Measurements from ENCODE around the gene GABARAPL1. TPM values are rescaled to one million over a fixed set of nuclear protein-coding genes. Genes with fewer than 3 reads are reported as not detected.
"Not testable (repeated sequence)": the region's sequence is repeated elsewhere in the genome, so short reads cannot be mapped to it uniquely, and the experiment has no call there.

The GABARAPL1 gene
- total RNA-seq, 2 donors from 2014 or later: 86.1 to 114 TPM

- ATAC-seq (ENCODE audit: insufficient number of reproducible peaks, low FRiP score, low read depth) (no peak), DNase-seq (ENCODE audit: low spot score) (no peak)
- TF ChIP-seq CTCF (IDR thresholded peaks at IDR 0.05): no peak
These were observed 14.8 kb upstream of the GABARAPL1 start for GRCh38 chr12:10197879-10198278.

GRCh38 chr12:10204495-10204894, 8.2 kb upstream of the GABARAPL1 start:
- not testable (repeated sequence) for H3K27me3 ChIP-seq (replicated peaks; ENCODE audit: insufficient read depth); H3K9me3 ChIP-seq; H3K27ac ChIP-seq; H3K4me1 ChIP-seq (ENCODE audit: control insufficient read depth in 1 of 2, low read depth in 2 of 2); H3K36me3 ChIP-seq; H3K4me3 ChIP-seq; ATAC-seq (ENCODE audit: insufficient number of reproducible peaks, low FRiP score, low read depth); DNase-seq (ENCODE audit: low spot score)

More at GRCh38 chr12:10197879-10198278, 14.8 kb upstream of the GABARAPL1 start:
- Histone ChIP-seq H3K4me3 (no peak overlapping the region), H3K9me3 (no peaks in the 10 kb centered on the region), H3K36me3 (no peaks in the 10 kb centered on the region), H3K27ac (no peak overlapping the region), H3K27me3 (replicated peaks; ENCODE audit: insufficient read depth) (no peaks in the 10 kb centered on the region), H3K4me1 (ENCODE audit: control insufficient read depth in 1 of 2, low read depth in 2 of 2) (no peaks in the 10 kb centered on the region)

GRCh38 chr12:10205220-10205807, 7.4 kb upstream of the GABARAPL1 start:
- TF ChIP-seq CTCF (IDR thresholded peaks at IDR 0.05): no peak
- ATAC-seq (ENCODE audit: insufficient number of reproducible peaks, low FRiP score, low read depth) (no peak), DNase-seq (ENCODE audit: low spot score) (no peak)
- Histone ChIP-seq H3K27ac (no peak overlapping the region), H3K4me1 (ENCODE audit: control insufficient read depth in 1 of 2, low read depth in 2 of 2) (no peaks in the 10 kb centered on the region), H3K27me3 (replicated peaks; ENCODE audit: insufficient read depth) (no peaks in the 10 kb centered on the region), H3K36me3 (no peaks in the 10 kb centered on the region), H3K9me3 (no peaks in the 10 kb centered on the region), H3K4me3 (no peak overlapping the region)

- no peak for TF ChIP-seq CTCF (IDR thresholded peaks at IDR 0.05)
- Histone ChIP-seq H3K27me3 (replicated peaks; ENCODE audit: insufficient read depth) (no peaks in the 10 kb centered on the region), H3K36me3 (no peaks in the 10 kb centered on the region), H3K4me3 (no peak overlapping the region), H3K9me3 (no peaks in the 10 kb centered on the region), H3K4me1 (ENCODE audit: control insufficient read depth in 1 of 2, low read depth in 2 of 2) (no peaks in the 10 kb centered on the region), H3K27ac (no peak overlapping the region)
- ATAC-seq (ENCODE audit: insufficient number of reproducible peaks, low FRiP score, low read depth) (no peak), DNase-seq (ENCODE audit: low spot score) (no peak)
These were observed 5.5 kb upstream of the GABARAPL1 start for GRCh38 chr12:10207136-10207535.

- Histone ChIP-seq H3K27ac (no peak overlapping the region), H3K4me3 (no peak overlapping the region), H3K36me3 (no peaks in the 10 kb centered on the region), H3K4me1 (ENCODE audit: control insufficient read depth in 1 of 2, low read depth in 2 of 2) (peaks cover 6 to 10% of the 10 kb centered on the region in 2 donors), H3K27me3 (replicated peaks; ENCODE audit: insufficient read depth) (no peaks in the 10 kb centered on the region), H3K9me3 (no peaks in the 10 kb centered on the region)
- ATAC-seq (ENCODE audit: insufficient number of reproducible peaks, low FRiP score, low read depth): no peak
- TF ChIP-seq CTCF (IDR thresholded peaks at IDR 0.05): no peak
- DNase-seq (ENCODE audit: low spot score): no peak
These were observed 2.5 kb upstream of the GABARAPL1 start for GRCh38 chr12:10210225-10210624.

All from thoracic aorta (tissue), 2 donors.